Ovary (tissue), 3 donors: ENCODE data around the gene PRKG1.

Experiments used
- CTCF ChIP-seq, 3 donors: fragments of 450-650 bp in 2 of 3; fragments of 200-600 bp in 1 of 3; IDR thresholded peaks; one replicate each; pipeline versions ENCODE4 v1.5.1 to v1.8.0; 2016 to 2022; ENCODE audit warnings: antibody characterized with exemption in 3 of 3, mild to moderate bottlenecking in 1 of 3
- EP300 ChIP-seq: sonication (generic); formaldehyde crosslinking; IDR thresholded peaks from one replicate; pipeline ENCODE4 v1.6.1; 2017; ENCODE audit warnings: antibody characterized with exemption
- donor health status: DM: no; HTN: no; CAD: no.

GRCh38 chr10:51896849-51897248, 822.6 kb downstream of the PRKG1 start:
- TF ChIP-seq CTCF (IDR thresholded peaks at IDR 0.05) (no peak), EP300 (no peak)
